Aorta (tissue), 5 donors: ENCODE data around the gene MEFV. TPM values are rescaled to one million over a fixed set of nuclear protein-coding genes. Genes with fewer than 3 reads are reported as not detected.

ENCODE experiments used
- ATAC-seq: fragments of 200-7000 bp; cut with Tn5 transposase; one replicate; pipeline ENCODE4 v1.9.1; 2022; ENCODE audit warnings: moderate library complexity; ENCODE audit not compliant: low FRiP score
- DNase-seq, 2 donors: peaks; one replicate each; pipeline ENCODE4 v3.0.0-alpha.2; 2020
- H3K27ac ChIP-seq, 2 donors: one replicate each; pipeline ENCODE4 v1.5.1; 2013; ENCODE audit warnings: low read length in 2 of 2, mild to moderate bottlenecking in 2 of 2, moderate library complexity in 2 of 2, control low read depth in 1 of 2, inconsistent platforms in 1 of 2, low read depth in 1 of 2
- H3K27me3 ChIP-seq, 2 donors: one replicate each; pipeline ENCODE4 v1.6.1; 2013; ENCODE audit warnings: control low read depth in 1 of 2, low read length in 1 of 2, mild to moderate bottlenecking in 1 of 2, moderate library complexity in 1 of 2; ENCODE audit not compliant: insufficient read depth in 2 of 2, control insufficient read depth in 1 of 2
- H3K36me3 ChIP-seq, 2 donors: one replicate each; pipeline ENCODE4 v1.6.1; 2013; ENCODE audit warnings: control low read depth in 1 of 2, low read length in 1 of 2, mild to moderate bottlenecking in 1 of 2; ENCODE audit not compliant: insufficient read depth in 2 of 2, control insufficient read depth in 1 of 2
- H3K4me1 ChIP-seq, 2 donors: one replicate each; pipeline ENCODE4 v1.6.1; 2013; ENCODE audit warnings: low read length in 2 of 2, control low read depth in 1 of 2, mild to moderate bottlenecking in 1 of 2, moderate library complexity in 1 of 2; ENCODE audit not compliant: insufficient read depth in 2 of 2, control insufficient read depth in 1 of 2
- H3K4me3 ChIP-seq, 2 donors: one replicate each; pipeline ENCODE4 v1.5.1; 2013; ENCODE audit warnings: low read length in 2 of 2, control low read depth in 1 of 2, mild to moderate bottlenecking in 1 of 2
- H3K9me3 ChIP-seq: one replicate; pipeline ENCODE4 v1.6.1; 2013; ENCODE audit warnings: mild to moderate bottlenecking, low read length; ENCODE audit not compliant: control insufficient read depth
- WGBS, 2 donors: extraction: QIAGEN DNeasy Blood & Tissue Kit; methylation state at CpG; one replicate each; pipeline ENCODE4 v1.1.7; 2013; 5-methylcytosine and 5-hydroxymethylcytosine counted together
- intact Hi-C, 2 donors: fragments of 100-400 bp; cut with DNase I; formaldehyde crosslinking; loops; one replicate each; pipeline versions ENCODE4 v1.14.2 to v1.15.0; 2022
- polyA plus RNA-seq, 2 donors: library from polyadenylated mRNA; stranded (reverse); fragments of 200-250 nt; gene quantifications; one replicate each; pipeline ENCODE4 v1.2.3, GENCODE V29; 2013
- total RNA-seq, 2 donors: library from RNA; stranded (reverse); fragmentation: NEBNext Ultra II Directional; extraction: Animal tissue kit (Norgen Biotek cat#: 25700); gene quantifications; one replicate each; pipeline ENCODE4 v1.2.1, GENCODE V29; 2021
- donor health status: healthy with polysubstance abuse.
- donor health status: Bipolar disorder and iron deficiency.
- donor health status: DM: no; HTN: no; CAD: no.
- donor health status: DM: no; HTN: no; CAD: no.
- donor health status: DM: yes; HTN: yes; CAD: no.

MEFV gene
- total and polyA plus RNA-seq, 4 donors: 0.20 to 4.5 (median 2.3) TPM

- no peak overlapping the region for H3K27ac ChIP-seq
- H3K4me1 ChIP-seq: no peaks in the 10 kb centered on the region
- no peaks in the 10 kb centered on the region for H3K9me3 ChIP-seq
- intact Hi-C loops: no loop called here
- H3K36me3 ChIP-seq: no peaks in the 10 kb centered on the region
- DNase-seq (no peak), ATAC-seq (no peak)
- H3K27me3 ChIP-seq: no peaks in the 10 kb centered on the region
- WGBS, 2 donors: 83 to 90% methylated on average over 8 of the region's 8 CpGs
- H3K4me3 ChIP-seq: no peak overlapping the region
These were observed 3.4 kb upstream of the MEFV start for GRCh38 chr16:3259836-3260235.

- 71 to 75% methylated on average over 9 of the region's 9 CpGs for WGBS, 2 donors
- H3K27me3 ChIP-seq: no peaks in the 10 kb centered on the region
- no peaks in the 10 kb centered on the region for H3K9me3 ChIP-seq
- H3K36me3 ChIP-seq: no peaks in the 10 kb centered on the region
- DNase-seq (no peak), ATAC-seq (no peak)
- no peak overlapping the region for H3K27ac ChIP-seq
- H3K4me3 ChIP-seq: no peak overlapping the region
- H3K4me1 ChIP-seq: no peaks in the 10 kb centered on the region
- intact Hi-C loops: no loop called here
These were observed 533 bp upstream of the MEFV start for GRCh38 chr16:3256866-3257465.

GRCh38 chr16:3254309-3254708 is 2.1 kb downstream of the MEFV start:
- no peak for DNase-seq
- Histone ChIP-seq H3K27ac (no peak overlapping the region), H3K4me3 (no peak overlapping the region), H3K36me3 (no peaks in the 10 kb centered on the region), H3K4me1 (no peaks in the 10 kb centered on the region), H3K27me3 (no peaks in the 10 kb centered on the region), H3K9me3 (no peaks in the 10 kb centered on the region)
- intact Hi-C loops: no loop called here
- 35 to 48% methylated on average over 35 of the region's 35 CpGs for WGBS, 2 donors
- ATAC-seq: no peak

- DNase-seq: no peak
- no peaks in the 10 kb centered on the region for H3K36me3 ChIP-seq
- no peak for ATAC-seq
- no peak overlapping the region for H3K27ac ChIP-seq
- H3K4me1 ChIP-seq: no peaks in the 10 kb centered on the region
- no peaks in the 10 kb centered on the region for H3K9me3 ChIP-seq
- H3K4me3 ChIP-seq: no peak overlapping the region
- H3K27me3 ChIP-seq: no peaks in the 10 kb centered on the region
- intact Hi-C loops: no loop called here
- 83 to 84% methylated on average over 4 of the region's 4 CpGs for WGBS, 2 donors
These were observed 3.5 kb downstream of the MEFV start for GRCh38 chr16:3252967-3253366.

- no peak for DNase-seq
- WGBS, 2 donors: 79 to 84% methylated on average over 14 of the region's 14 CpGs
These were observed 7.0 kb downstream of the MEFV start for GRCh38 chr16:3249451-3249850.

GRCh38 chr16:3249020-3249419 is 7.4 kb downstream of the MEFV start:
- no peaks in the 10 kb centered on the region for H3K36me3 ChIP-seq
- H3K27me3 ChIP-seq: no peaks in the 10 kb centered on the region
- H3K4me1 ChIP-seq: no peaks in the 10 kb centered on the region
- no peaks in the 10 kb centered on the region for H3K9me3 ChIP-seq
- intact Hi-C loops: no loop called here
- no peak for DNase-seq
- WGBS, 2 donors: 67 to 71% methylated on average over 1 of the region's 1 CpG
- H3K4me3 ChIP-seq: no peak overlapping the region
- no peak overlapping the region for H3K27ac ChIP-seq
- ATAC-seq: no peak

More at GRCh38 chr16:3249451-3249850, 7.0 kb downstream of the MEFV start:
- H3K27ac ChIP-seq: no peak overlapping the region
- no peaks in the 10 kb centered on the region for H3K27me3 ChIP-seq
- H3K4me1 ChIP-seq: no peaks in the 10 kb centered on the region
- no peaks in the 10 kb centered on the region for H3K9me3 ChIP-seq
- ATAC-seq: no peak
- H3K36me3 ChIP-seq: no peaks in the 10 kb centered on the region
- H3K4me3 ChIP-seq: no peak overlapping the region
- intact Hi-C loops: no loop called here

GRCh38 chr16:3248596-3248995 is 7.8 kb downstream of the MEFV start:
- intact Hi-C loops: no loop called here

GRCh38 chr16:3246876-3247275 is 9.6 kb downstream of the MEFV start:
- 83 to 86% methylated on average over 10 of the region's 10 CpGs for WGBS, 2 donors
- ATAC-seq (no peak), DNase-seq (no peak)
- intact Hi-C loops: no loop called here
- no peaks in the 10 kb centered on the region for H3K4me1 ChIP-seq
- no peaks in the 10 kb centered on the region for H3K36me3 ChIP-seq
- H3K4me3 ChIP-seq: no peak overlapping the region
- no peak overlapping the region for H3K27ac ChIP-seq
- no peaks in the 10 kb centered on the region for H3K9me3 ChIP-seq
- H3K27me3 ChIP-seq: no peaks in the 10 kb centered on the region

More at GRCh38 chr16:3248596-3248995, 7.8 kb downstream of the MEFV start:
- 79 to 80% methylated on average over 5 of the region's 5 CpGs for WGBS, 2 donors
- no peaks in the 10 kb centered on the region for H3K36me3 ChIP-seq
- H3K4me1 ChIP-seq: no peaks in the 10 kb centered on the region
- H3K27ac ChIP-seq: no peak overlapping the region
- no peaks in the 10 kb centered on the region for H3K9me3 ChIP-seq
- no peak overlapping the region for H3K4me3 ChIP-seq
- H3K27me3 ChIP-seq: no peaks in the 10 kb centered on the region
- no peak for DNase-seq
- no peak for ATAC-seq

GRCh38 chr16:3246002-3246401 is 10.4 kb downstream of the MEFV start:
- no peaks in the 10 kb centered on the region for H3K4me1 ChIP-seq
- H3K4me3 ChIP-seq: no peak overlapping the region
- no peak overlapping the region for H3K27ac ChIP-seq
- intact Hi-C loops: no loop called here
- 79 to 80% methylated on average over 7 of the region's 7 CpGs for WGBS, 2 donors
- H3K36me3 ChIP-seq: no peaks in the 10 kb centered on the region
- no peaks in the 10 kb centered on the region for H3K27me3 ChIP-seq
- no peaks in the 10 kb centered on the region for H3K9me3 ChIP-seq
- no peak for ATAC-seq
- no peak for DNase-seq
